ENCODE measurements around the gene PLA1A. TPM values are rescaled to one million over a fixed set of nuclear protein-coding genes. Genes with fewer than 3 reads are reported as not detected.
"Not testable (repeated sequence)": the region's sequence is repeated elsewhere in the genome, so short reads cannot be mapped to it uniquely, and the experiment has no call there.

PLA1A gene
- total RNA-seq, 2 donors from 2014 or later, result 2.8 to 9.1 TPM

DNA sequence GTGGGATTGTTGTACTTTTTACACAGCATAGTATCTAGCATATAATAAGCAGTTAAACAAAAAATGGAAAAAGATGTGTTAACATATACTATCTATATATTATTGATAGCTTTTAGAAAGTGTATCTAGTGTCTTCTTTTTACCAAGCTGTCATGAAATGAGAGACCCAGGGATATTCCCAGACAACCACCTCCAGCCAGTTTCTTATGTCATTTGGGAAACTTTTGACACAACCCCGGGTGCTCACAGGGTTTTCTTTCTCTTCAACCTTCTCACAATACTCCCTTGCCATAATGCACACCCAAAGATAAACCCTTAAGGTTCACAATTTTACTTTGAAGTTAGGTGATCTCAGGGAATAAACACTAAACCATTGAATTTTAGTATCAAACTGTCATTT lies 4.8 kb upstream of the PLA1A start:
- no peaks in the 10 kb centered on the region for H3K4me1 ChIP-seq (replicated peaks)
- WGBS, result 53% methylated on average over 1 of the region's 1 CpG
- no peak overlapping the region for H3K4me3 ChIP-seq
- TF ChIP-seq POLR2A (IDR thresholded peaks at IDR 0.05) (no peak), POLR2AphosphoS5 (IDR thresholded peaks at IDR 0.05) (no peak)
- TF ChIP-seq, protein P1, sequence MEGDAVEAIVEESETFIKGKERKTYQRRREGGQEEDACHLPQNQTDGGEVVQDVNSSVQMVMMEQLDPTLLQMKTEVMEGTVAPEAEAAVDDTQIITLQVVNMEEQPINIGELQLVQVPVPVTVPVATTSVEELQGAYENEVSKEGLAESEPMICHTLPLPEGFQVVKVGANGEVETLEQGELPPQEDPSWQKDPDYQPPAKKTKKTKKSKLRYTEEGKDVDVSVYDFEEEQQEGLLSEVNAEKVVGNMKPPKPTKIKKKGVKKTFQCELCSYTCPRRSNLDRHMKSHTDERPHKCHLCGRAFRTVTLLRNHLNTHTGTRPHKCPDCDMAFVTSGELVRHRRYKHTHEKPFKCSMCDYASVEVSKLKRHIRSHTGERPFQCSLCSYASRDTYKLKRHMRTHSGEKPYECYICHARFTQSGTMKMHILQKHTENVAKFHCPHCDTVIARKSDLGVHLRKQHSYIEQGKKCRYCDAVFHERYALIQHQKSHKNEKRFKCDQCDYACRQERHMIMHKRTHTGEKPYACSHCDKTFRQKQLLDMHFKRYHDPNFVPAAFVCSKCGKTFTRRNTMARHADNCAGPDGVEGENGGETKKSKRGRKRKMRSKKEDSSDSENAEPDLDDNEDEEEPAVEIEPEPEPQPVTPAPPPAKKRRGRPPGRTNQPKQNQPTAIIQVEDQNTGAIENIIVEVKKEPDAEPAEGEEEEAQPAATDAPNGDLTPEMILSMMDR (IDR thresholded peaks at IDR 0.05), result no peak
- H3K36me3 ChIP-seq, result no peaks in the 10 kb centered on the region
- H3K27me3 ChIP-seq (replicated peaks; ENCODE audit: insufficient read depth), result no peaks in the 10 kb centered on the region
- H3K9me3 ChIP-seq, result no peaks in the 10 kb centered on the region
- intact Hi-C loops (cut with DNase I), result no loop called here
- DNase-seq (ENCODE audit: low spot score), result no peak
- no peak overlapping the region for H3K27ac ChIP-seq

DNA sequence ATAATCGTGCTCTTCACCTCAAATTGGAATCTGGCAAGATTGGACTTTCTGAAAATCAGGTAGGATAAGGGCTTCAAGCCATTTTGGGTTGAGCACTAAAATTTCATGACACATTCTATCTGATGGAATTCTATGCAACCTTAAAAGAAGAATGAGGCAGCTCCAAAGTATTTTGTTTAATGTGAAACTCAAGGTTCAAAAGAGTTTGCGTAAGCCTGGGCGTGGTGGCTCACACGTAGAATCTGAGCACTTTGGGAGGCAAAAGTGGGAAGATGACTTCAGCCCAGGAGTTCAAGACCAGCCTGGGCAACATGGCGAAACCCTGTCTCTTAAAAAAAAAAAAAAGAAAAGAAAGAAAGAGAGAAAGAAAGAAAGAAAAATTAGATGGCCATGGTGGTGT lies 3.6 kb upstream of the PLA1A start:
- Histone ChIP-seq H3K36me3 (no peaks in the 10 kb centered on the region), H3K27ac (no peak overlapping the region), H3K4me3 (no peak overlapping the region), H3K27me3 (replicated peaks; ENCODE audit: insufficient read depth) (no peaks in the 10 kb centered on the region), H3K4me1 (replicated peaks) (no peaks in the 10 kb centered on the region), H3K9me3 (no peaks in the 10 kb centered on the region)
- intact Hi-C loops (cut with DNase I), result no loop called here
- 76% methylated on average over 5 of the region's 5 CpGs for WGBS
- no peak for TF ChIP-seq POLR2AphosphoS5 (IDR thresholded peaks at IDR 0.05)
- TF ChIP-seq POLR2A (IDR thresholded peaks at IDR 0.05), result no peak
- TF ChIP-seq, protein P1 (IDR thresholded peaks at IDR 0.05), result no peak
- no peak for DNase-seq (ENCODE audit: low spot score)

DNA sequence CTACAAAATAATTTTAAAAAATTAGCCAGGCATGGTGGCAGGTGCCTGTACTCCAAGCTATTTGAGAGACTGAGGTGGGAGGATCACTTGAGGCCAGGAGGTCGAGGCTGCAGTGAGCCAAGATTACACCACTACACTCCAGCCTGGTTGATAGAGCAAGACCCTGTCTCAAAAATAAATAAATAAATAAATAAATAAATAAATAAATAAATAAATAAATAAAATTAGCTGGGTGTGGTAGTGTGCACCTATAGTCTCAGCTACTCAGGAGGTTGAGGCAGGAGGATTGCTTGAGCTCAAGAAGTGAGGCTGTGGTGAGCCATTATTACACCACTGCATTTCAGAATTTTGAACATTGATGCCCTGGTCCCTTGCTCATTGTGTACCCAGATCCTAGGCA lies 2.8 kb upstream of the PLA1A start:
- H3K27me3 ChIP-seq (replicated peaks; ENCODE audit: insufficient read depth); intact Hi-C loops (cut with DNase I); H3K36me3 ChIP-seq; H3K27ac ChIP-seq; DNase-seq (ENCODE audit: low spot score); H3K9me3 ChIP-seq; H3K4me1 ChIP-seq (replicated peaks); H3K4me3 ChIP-seq: not testable (repeated sequence)
- WGBS, result 88% methylated on average over 1 of the region's 1 CpG

DNA sequence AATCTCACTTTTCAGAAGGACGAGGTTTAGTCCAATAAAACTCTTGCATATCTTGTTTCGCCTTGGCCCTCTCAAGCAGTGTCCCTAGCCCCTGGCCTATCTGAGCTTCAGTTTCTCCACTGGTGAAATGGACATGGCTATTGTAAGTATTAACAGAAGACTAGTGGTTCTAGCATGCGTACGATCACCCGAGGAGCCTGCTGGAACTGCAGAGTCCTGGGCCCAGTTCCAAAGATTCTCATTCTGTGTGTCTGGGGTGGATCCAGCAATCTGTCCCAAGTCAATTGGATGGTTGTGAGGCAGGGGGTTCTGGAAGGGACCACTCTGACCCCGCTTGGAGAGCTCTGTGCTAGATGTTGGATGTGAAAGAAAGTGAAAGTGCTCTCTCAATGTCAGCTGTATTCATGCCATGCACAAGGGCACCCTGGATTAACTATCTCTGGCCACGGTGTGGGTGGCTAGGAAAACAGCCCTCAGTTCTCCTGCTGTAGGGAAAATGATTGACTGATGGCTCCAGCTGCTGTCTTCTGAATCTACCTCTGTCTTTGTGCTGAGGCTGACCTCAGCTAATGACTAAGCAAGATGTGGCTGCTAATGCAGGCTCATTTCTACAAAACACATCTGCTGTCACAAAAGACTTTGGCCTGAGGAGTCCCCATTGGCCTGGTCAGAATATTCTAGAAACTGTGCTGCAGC lies 1.9 kb upstream of the PLA1A start:
- DNase-seq (ENCODE audit: low spot score), result no peak
- H3K27ac ChIP-seq, result no peak overlapping the region

DNA sequence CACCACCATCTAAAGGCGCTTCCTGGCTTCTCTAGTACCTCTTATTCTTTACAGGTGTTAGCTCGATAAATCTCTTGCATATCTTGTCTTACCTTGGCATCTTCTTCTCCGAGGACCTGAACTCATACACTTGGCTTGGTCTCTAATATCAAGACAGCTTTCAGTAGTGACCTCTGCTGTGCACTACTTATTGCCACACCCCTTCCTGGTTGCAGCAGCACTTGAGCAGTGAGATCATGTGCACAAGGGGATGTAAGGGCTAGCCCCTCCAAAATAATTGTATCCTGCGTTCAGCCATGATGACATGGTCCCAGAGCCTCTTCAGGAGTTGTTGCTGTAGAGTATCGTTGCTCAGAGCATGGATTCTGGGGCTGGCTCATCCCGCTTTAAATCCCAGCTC lies 1.3 kb upstream of the PLA1A start:
- no peak for DNase-seq (ENCODE audit: low spot score)
- intact Hi-C loops (cut with DNase I), result no loop called here
- no peak overlapping the region for H3K27ac ChIP-seq
- WGBS, result 91% methylated on average over 6 of the region's 6 CpGs
- no peaks in the 10 kb centered on the region for H3K9me3 ChIP-seq
- no peak for TF ChIP-seq POLR2AphosphoS5 (IDR thresholded peaks at IDR 0.05)
- TF ChIP-seq POLR2A (IDR thresholded peaks at IDR 0.05), result no peak
- TF ChIP-seq, protein P1 (IDR thresholded peaks at IDR 0.05), result no peak
- no peak overlapping the region for H3K4me3 ChIP-seq
- H3K4me1 ChIP-seq (replicated peaks), result no peaks in the 10 kb centered on the region
- H3K36me3 ChIP-seq, result no peaks in the 10 kb centered on the region
- no peaks in the 10 kb centered on the region for H3K27me3 ChIP-seq (replicated peaks; ENCODE audit: insufficient read depth)

More for the DNA sequence above, 1.9 kb upstream of the PLA1A start:
- no peaks in the 10 kb centered on the region for H3K36me3 ChIP-seq
- no peaks in the 10 kb centered on the region for H3K4me1 ChIP-seq (replicated peaks)
- TF ChIP-seq, protein P1 (IDR thresholded peaks at IDR 0.05), result no peak
- TF ChIP-seq POLR2AphosphoS5 (IDR thresholded peaks at IDR 0.05) (no peak), POLR2A (IDR thresholded peaks at IDR 0.05) (no peak)
- no peaks in the 10 kb centered on the region for H3K27me3 ChIP-seq (replicated peaks; ENCODE audit: insufficient read depth)
- WGBS, result 72% methylated on average over 7 of the region's 7 CpGs
- intact Hi-C loops (cut with DNase I), result no loop called here
- H3K4me3 ChIP-seq, result no peak overlapping the region
- no peaks in the 10 kb centered on the region for H3K9me3 ChIP-seq

Measured in prostate gland (tissue), 2 donors.